Measurements from ENCODE around the gene SMAD3. TPM values are rescaled to one million over a fixed set of nuclear protein-coding genes. Genes with fewer than 3 reads are reported as not detected.
A peak's percentile ranks its signal among the peaks of the same experiment; 100 is the strongest.

The SMAD3 gene
- total RNA-seq, 4 donors from 2014 or later: 21.2 to 32.3 (median 24.2) TPM

DNA sequence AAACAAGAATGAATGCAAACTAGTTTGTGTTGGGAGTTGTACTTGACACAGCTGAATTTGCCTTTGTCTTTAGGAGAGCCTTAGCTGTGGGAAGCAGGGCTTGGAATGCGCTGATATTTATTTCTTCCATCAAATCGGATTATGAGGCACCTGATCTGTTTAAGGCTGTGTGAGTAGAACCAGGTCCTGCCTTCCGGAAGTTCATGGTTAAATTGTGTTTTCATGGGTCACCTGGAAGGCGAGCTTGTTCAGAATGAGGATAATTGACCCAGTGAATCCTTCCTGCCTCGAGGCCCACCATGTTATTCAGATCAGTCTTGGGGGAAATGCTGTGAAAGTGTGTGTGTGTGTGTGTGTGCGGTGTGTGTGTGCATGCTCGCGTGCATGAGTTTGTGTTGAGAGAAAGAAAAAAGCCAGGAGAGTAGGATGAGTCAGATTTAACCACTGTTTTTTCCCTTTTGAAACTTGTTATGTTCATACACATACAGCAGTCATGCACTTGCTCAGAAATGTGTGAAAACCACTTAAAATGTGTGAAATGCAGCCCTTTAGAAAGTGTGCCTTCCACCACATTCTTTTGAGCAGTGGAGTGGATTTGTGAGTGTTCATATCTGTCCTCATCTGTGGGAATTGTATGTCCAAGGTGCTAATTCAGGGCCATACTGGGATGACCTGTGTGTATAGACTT, 36.7 kb downstream of the SMAD3 start:
- Histone ChIP-seq H3K36me3 (peaks cover 0 to 4% (median 0%) of the 10 kb centered on the region in 4 donors), H3K9me3 (no peaks in the 10 kb centered on the region), H3K27ac (replicated peaks in 1 of 4) (peak overlapping the region in 3 of 4 donors; percentile 4 to 44 (median 15)), H3K4me3 (no peak overlapping the region), H3K4me1 (peaks cover 66 to 96% (median 92%) of the 10 kb centered on the region in 4 donors), H3K27me3 (no peaks in the 10 kb centered on the region)
- 46% methylated on average over 8 of the region's 8 CpGs for WGBS
- DNase-seq (ENCODE audit: extremely low spot score): no peak
- intact Hi-C loops (cut with DNase I): loop anchor here (5.0 kb wide), 1 partner anchor 35 kb away; the partner anchor contains the start of gene SMAD3
- no peak for TF ChIP-seq POLR2A (IDR thresholded peaks at IDR 0.05; ENCODE audit: low read depth)

DNA sequence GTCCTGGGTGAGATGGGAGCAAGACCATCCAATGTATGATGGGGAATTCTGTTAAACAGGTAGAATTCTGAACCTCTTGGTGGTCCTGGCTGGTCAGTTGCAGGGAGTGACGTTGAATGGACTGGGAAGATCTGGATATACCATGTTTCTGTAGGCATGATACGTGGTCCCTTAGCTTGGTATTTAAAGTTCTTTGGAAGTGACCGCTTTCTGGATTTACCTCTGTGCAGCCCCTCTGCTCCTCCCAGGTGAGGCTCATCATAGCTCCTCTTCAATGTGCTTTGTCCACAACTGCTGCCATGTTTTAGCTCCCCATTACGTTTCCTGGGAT, 37.2 kb downstream of the SMAD3 start:
- TF ChIP-seq CTCF (IDR thresholded peaks at IDR 0.05) (no peak), POLR2A (IDR thresholded peaks at IDR 0.05; ENCODE audit: low read depth) (no peak), EP300 (IDR thresholded peaks at IDR 0.05) (no peak)
- DNase-seq (ENCODE audit: extremely low spot score): no peak
- peaks cover 70 to 98% (median 93%) of the 10 kb centered on the region in 4 donors for H3K4me1 ChIP-seq
- no peaks in the 10 kb centered on the region for H3K36me3 ChIP-seq
- H3K4me3 ChIP-seq: no peak overlapping the region
- H3K9me3 ChIP-seq: no peaks in the 10 kb centered on the region
- H3K27ac ChIP-seq (replicated peaks in 1 of 4): peak overlapping the region in 1 of 4 donors; percentile 88
- intact Hi-C loops (cut with DNase I): loop anchor here (5.0 kb wide), 1 partner anchor 35 kb away; the partner anchor contains the start of gene SMAD3
- no peaks in the 10 kb centered on the region for H3K27me3 ChIP-seq
- WGBS: 83% methylated on average over 4 of the region's 4 CpGs

- H3K4me3 ChIP-seq: no peak overlapping the region
- DNase-seq (ENCODE audit: extremely low spot score): no peak
- no peaks in the 10 kb centered on the region for H3K36me3 ChIP-seq
- TF ChIP-seq CTCF (IDR thresholded peaks at IDR 0.05): no peak
- TF ChIP-seq POLR2AphosphoS5 (IDR thresholded peaks at IDR 0.05): no peak
- no peak for TF ChIP-seq POLR2A (IDR thresholded peaks at IDR 0.05; ENCODE audit: low read depth)
- TF ChIP-seq EP300 (IDR thresholded peaks at IDR 0.05): no peak
- no peaks in the 10 kb centered on the region for H3K27me3 ChIP-seq
- intact Hi-C loops (cut with DNase I): loop anchor here (5.0 kb wide), 1 partner anchor 36 kb away; the partner anchor contains the start of gene SMAD3
- peaks cover 70 to 98% (median 93%) of the 10 kb centered on the region in 4 donors for H3K4me1 ChIP-seq
- peak overlapping the region in 2 of 4 donors; percentile 79 to 88 for H3K27ac ChIP-seq (replicated peaks in 1 of 4)
- H3K9me3 ChIP-seq: no peaks in the 10 kb centered on the region
- 92% methylated on average over 4 of the region's 4 CpGs for WGBS
Observed at GRCh38 chr15:67103021-67103420, 37.6 kb downstream of the SMAD3 start.

GRCh38 chr15:67103432-67103831, 38.0 kb downstream of the SMAD3 start:
- no peaks in the 10 kb centered on the region for H3K9me3 ChIP-seq
- H3K4me3 ChIP-seq: no peak overlapping the region
- 58% methylated on average over 6 of the region's 6 CpGs for WGBS
- H3K27me3 ChIP-seq: no peaks in the 10 kb centered on the region
- intact Hi-C loops (cut with DNase I): loop anchor here (5.0 kb wide), 1 partner anchor 36 kb away; the partner anchor contains the start of gene SMAD3
- no peaks in the 10 kb centered on the region for H3K36me3 ChIP-seq
- peaks cover 70 to 98% (median 93%) of the 10 kb centered on the region in 4 donors for H3K4me1 ChIP-seq
- no peak for DNase-seq (ENCODE audit: extremely low spot score)
- H3K27ac ChIP-seq (replicated peaks in 1 of 4): peak overlapping the region; percentile 79 to 88 (median 83)
- TF ChIP-seq CTCF (IDR thresholded peaks at IDR 0.05) (no peak), EP300 (IDR thresholded peaks at IDR 0.05) (no peak), POLR2AphosphoS5 (IDR thresholded peaks at IDR 0.05) (no peak), POLR2A (IDR thresholded peaks at IDR 0.05; ENCODE audit: low read depth) (no peak)

- intact Hi-C loops (cut with DNase I): loop anchor here (5.0 kb wide), 1 partner anchor 37 kb away; the partner anchor contains the start of gene SMAD3
- no peaks in the 10 kb centered on the region for H3K27me3 ChIP-seq
- WGBS: 59% methylated on average over 11 of the region's 11 CpGs
- H3K4me3 ChIP-seq: no peak overlapping the region
- H3K27ac ChIP-seq (replicated peaks in 1 of 4): peak overlapping the region; percentile 79 to 88 (median 83)
- peaks cover 70 to 98% (median 93%) of the 10 kb centered on the region in 4 donors for H3K4me1 ChIP-seq
- no peaks in the 10 kb centered on the region for H3K9me3 ChIP-seq
- TF ChIP-seq CTCF (IDR thresholded peaks at IDR 0.05): no peak
- TF ChIP-seq POLR2A (IDR thresholded peaks at IDR 0.05; ENCODE audit: low read depth): no peak
- TF ChIP-seq EP300 (IDR thresholded peaks at IDR 0.05): no peak
- TF ChIP-seq POLR2AphosphoS5 (IDR thresholded peaks at IDR 0.05): no peak
- H3K36me3 ChIP-seq: no peaks in the 10 kb centered on the region
- no peak for DNase-seq (ENCODE audit: extremely low spot score)
Observed at GRCh38 chr15:67103869-67104268, 38.5 kb downstream of the SMAD3 start.

Data from esophagus muscularis mucosa (tissue), 4 donors.